Kidney glomerular epithelial cell (primary cell): ENCODE measurements around the gene RMDN2.
A peak's percentile ranks its signal among the peaks of the same experiment; 100 is the strongest.

ENCODE experiments used
- DNase-seq: peaks from one replicate; lab custom pipeline; 2025; lab: John Stamatoyannopoulos, UW

RMDN2 gene

GRCh38 chr2:38045811-38046210 is 120.7 kb downstream of the RMDN2 start:
- no peak for DNase-seq

GRCh38 chr2:38056216-38056615 is 131.1 kb downstream of the RMDN2 start:
- DNase-seq, result no peak

- peak; percentile 46 for DNase-seq
Observed at GRCh38 chr2:38057651-38058410, 132.7 kb downstream of the RMDN2 start.

GRCh38 chr2:38060236-38061018 is 135.3 kb downstream of the RMDN2 start:
- DNase-seq, result no peak

- no peak for DNase-seq
Observed at GRCh38 chr2:38064801-38065501, 139.9 kb downstream of the RMDN2 start.

- DNase-seq, result no peak
Observed at GRCh38 chr2:38065502-38066135, 140.5 kb downstream of the RMDN2 start.

GRCh38 chr2:38066421-38067115 is 141.5 kb downstream of the RMDN2 start:
- no peak for DNase-seq
